ENCODE results near the gene DIP2B.

DNA sequence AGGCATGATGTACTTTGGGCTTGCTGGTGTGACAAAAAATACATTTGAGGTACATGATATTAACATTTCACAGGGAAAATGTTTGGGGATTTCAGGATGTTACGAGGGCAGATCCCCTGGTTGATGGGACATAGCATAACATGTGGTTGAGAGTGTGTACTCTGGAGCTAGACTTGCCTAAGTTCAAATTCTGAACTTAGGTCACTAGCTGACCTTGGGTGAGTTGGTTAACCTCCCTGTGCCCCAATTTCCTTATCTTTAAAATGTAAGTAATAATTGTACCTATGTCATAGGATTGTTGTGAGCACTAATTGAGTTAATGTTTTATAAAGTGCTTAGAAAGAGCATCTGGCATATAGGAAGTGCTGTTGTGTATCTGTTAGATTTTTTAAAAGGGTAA lies 194.4 kb downstream of the DIP2B start:
- TF ChIP-seq, protein P1, sequence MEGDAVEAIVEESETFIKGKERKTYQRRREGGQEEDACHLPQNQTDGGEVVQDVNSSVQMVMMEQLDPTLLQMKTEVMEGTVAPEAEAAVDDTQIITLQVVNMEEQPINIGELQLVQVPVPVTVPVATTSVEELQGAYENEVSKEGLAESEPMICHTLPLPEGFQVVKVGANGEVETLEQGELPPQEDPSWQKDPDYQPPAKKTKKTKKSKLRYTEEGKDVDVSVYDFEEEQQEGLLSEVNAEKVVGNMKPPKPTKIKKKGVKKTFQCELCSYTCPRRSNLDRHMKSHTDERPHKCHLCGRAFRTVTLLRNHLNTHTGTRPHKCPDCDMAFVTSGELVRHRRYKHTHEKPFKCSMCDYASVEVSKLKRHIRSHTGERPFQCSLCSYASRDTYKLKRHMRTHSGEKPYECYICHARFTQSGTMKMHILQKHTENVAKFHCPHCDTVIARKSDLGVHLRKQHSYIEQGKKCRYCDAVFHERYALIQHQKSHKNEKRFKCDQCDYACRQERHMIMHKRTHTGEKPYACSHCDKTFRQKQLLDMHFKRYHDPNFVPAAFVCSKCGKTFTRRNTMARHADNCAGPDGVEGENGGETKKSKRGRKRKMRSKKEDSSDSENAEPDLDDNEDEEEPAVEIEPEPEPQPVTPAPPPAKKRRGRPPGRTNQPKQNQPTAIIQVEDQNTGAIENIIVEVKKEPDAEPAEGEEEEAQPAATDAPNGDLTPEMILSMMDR (IDR thresholded peaks at IDR 0.05): no peak
- no peak for TF ChIP-seq POLR2A (IDR thresholded peaks at IDR 0.05)

Data from adrenal gland (tissue), 5 donors.